Measurements from ENCODE around the gene GSS. TPM values are rescaled to one million over a fixed set of nuclear protein-coding genes. Genes with fewer than 3 reads are reported as not detected.

Gene GSS
- polyA plus RNA-seq, 3 donors = 30.4 to 52.9 (median 34.0) TPM

DNA sequence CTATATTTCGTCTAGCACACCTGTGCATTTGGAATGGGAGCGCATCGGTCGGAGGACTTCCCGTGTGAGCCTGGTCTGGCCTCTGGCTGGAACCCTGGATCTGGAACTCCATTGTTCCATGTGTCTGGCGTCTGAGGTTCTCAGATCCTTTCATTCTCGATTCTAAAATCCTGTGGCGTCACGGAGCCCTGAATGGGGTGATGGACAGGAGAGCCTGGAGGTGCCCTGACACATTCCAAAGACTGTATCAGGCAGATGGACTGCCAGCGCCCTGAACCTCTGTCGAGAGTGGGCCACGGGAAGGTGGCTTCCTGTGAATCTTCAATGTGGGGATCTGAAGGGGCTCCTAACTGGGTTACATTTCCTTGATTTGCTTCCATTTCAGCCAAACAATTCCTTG, 20.7 kb upstream of the GSS start:
- H3K27ac ChIP-seq (ENCODE audit: low read depth in 1 of 2, low read length in 2 of 2) = no peak overlapping the region
- no peaks in the 10 kb centered on the region for H3K36me3 ChIP-seq (replicated peaks in 1 of 2; ENCODE audit: control insufficient read depth in 1 of 2, insufficient read depth in 2 of 2, low read length in 2 of 2)
- intact Hi-C loops (cut with micrococcal nuclease) = no loop called here
- no peak overlapping the region for H2AFZ ChIP-seq (ENCODE audit: insufficient read depth, low read depth, low read length, poor library complexity, severe bottlenecking)
- no peaks in the 10 kb centered on the region for H3K9me3 ChIP-seq (replicated peaks in 1 of 2; ENCODE audit: control insufficient read depth in 1 of 2, insufficient read depth in 1 of 2, low read length in 2 of 2)
- H3K27ac Mint-ChIP-seq = no peak overlapping the region
- DNase-seq = no peak
- no peaks in the 10 kb centered on the region for H3K36me3 Mint-ChIP-seq
- WGBS (ENCODE audit: insufficient coverage) = 81% methylated on average over 10 of the region's 12 CpGs
- no peaks in the 10 kb centered on the region for H3K4me1 Mint-ChIP-seq
- no peak overlapping the region for H3K4me3 ChIP-seq (replicated peaks in 1 of 3; ENCODE audit: low read depth in 2 of 3, low read length in 3 of 3)
- no peaks in the 10 kb centered on the region for H3K27me3 ChIP-seq (ENCODE audit: control insufficient read depth in 2 of 2, insufficient read depth in 2 of 2, low read length in 2 of 2)
- H3K4me1 ChIP-seq (ENCODE audit: control insufficient read depth in 1 of 2, insufficient read depth in 2 of 2, low read length in 2 of 2) = no peaks in the 10 kb centered on the region
- H3K9ac ChIP-seq (ENCODE audit: insufficient read depth, low read length, poor library complexity, severe bottlenecking) = no peak overlapping the region
- no peaks in the 10 kb centered on the region for H3K9me3 Mint-ChIP-seq
- no peak overlapping the region for H3K4me3 Mint-ChIP-seq
- no peak overlapping the region for H3K4me2 ChIP-seq (replicated peaks; ENCODE audit: extremely low read depth, low read length, poor library complexity, severe bottlenecking)
- H3K79me2 ChIP-seq (ENCODE audit: insufficient read depth, low read length) = no peaks in the 10 kb centered on the region
- H4K20me1 ChIP-seq (ENCODE audit: insufficient read depth, low read length) = no peaks in the 10 kb centered on the region
- peaks cover 1 to 5% (median 4%) of the 10 kb centered on the region in 3 donors for H3K27me3 Mint-ChIP-seq (ENCODE audit: low read depth in 3 of 3)
- TF ChIP-seq, protein P1, sequence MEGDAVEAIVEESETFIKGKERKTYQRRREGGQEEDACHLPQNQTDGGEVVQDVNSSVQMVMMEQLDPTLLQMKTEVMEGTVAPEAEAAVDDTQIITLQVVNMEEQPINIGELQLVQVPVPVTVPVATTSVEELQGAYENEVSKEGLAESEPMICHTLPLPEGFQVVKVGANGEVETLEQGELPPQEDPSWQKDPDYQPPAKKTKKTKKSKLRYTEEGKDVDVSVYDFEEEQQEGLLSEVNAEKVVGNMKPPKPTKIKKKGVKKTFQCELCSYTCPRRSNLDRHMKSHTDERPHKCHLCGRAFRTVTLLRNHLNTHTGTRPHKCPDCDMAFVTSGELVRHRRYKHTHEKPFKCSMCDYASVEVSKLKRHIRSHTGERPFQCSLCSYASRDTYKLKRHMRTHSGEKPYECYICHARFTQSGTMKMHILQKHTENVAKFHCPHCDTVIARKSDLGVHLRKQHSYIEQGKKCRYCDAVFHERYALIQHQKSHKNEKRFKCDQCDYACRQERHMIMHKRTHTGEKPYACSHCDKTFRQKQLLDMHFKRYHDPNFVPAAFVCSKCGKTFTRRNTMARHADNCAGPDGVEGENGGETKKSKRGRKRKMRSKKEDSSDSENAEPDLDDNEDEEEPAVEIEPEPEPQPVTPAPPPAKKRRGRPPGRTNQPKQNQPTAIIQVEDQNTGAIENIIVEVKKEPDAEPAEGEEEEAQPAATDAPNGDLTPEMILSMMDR (IDR thresholded peaks at IDR 0.05) = no peak

DNA sequence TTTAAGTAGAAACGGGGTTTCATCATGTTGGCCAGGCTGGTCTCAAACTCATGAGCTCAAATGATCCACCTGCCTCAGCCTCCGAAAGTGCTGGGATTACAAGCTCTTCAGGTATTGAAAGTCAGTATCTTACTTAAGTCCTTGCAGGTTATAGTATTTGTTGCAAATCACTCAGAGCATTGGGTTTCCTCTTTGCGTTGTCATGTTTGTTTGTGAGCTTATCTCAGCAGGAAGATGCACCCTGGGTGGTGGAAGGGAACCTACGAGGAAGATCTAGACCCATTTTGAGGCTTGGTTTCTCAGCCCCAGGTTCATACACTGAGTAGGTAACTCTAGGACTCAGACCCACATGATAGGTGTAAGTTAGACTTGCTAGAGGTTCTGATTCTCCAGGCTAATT, 18.6 kb upstream of the GSS start:
- WGBS (ENCODE audit: insufficient coverage) = 76% methylated on average over 3 of the region's 4 CpGs
- no peak overlapping the region for H3K4me2 ChIP-seq (replicated peaks; ENCODE audit: extremely low read depth, low read length, poor library complexity, severe bottlenecking)
- no peak overlapping the region for H3K27ac ChIP-seq (ENCODE audit: low read depth in 1 of 2, low read length in 2 of 2)
- H3K4me1 Mint-ChIP-seq = no peaks in the 10 kb centered on the region
- no peaks in the 10 kb centered on the region for H3K9me3 Mint-ChIP-seq
- no peak overlapping the region for H2AFZ ChIP-seq (ENCODE audit: insufficient read depth, low read depth, low read length, poor library complexity, severe bottlenecking)
- no peaks in the 10 kb centered on the region for H3K4me1 ChIP-seq (ENCODE audit: control insufficient read depth in 1 of 2, insufficient read depth in 2 of 2, low read length in 2 of 2)
- no peak for DNase-seq
- H3K4me3 Mint-ChIP-seq = no peak overlapping the region
- H3K9ac ChIP-seq (ENCODE audit: insufficient read depth, low read length, poor library complexity, severe bottlenecking) = no peak overlapping the region
- no peaks in the 10 kb centered on the region for H3K36me3 Mint-ChIP-seq
- intact Hi-C loops (cut with micrococcal nuclease) = no loop called here
- H3K27me3 Mint-ChIP-seq (ENCODE audit: low read depth in 3 of 3) = peaks cover 1 to 5% (median 4%) of the 10 kb centered on the region in 3 donors
- no peaks in the 10 kb centered on the region for H4K20me1 ChIP-seq (ENCODE audit: insufficient read depth, low read length)
- no peak overlapping the region for H3K27ac Mint-ChIP-seq
- H3K27me3 ChIP-seq (ENCODE audit: control insufficient read depth in 2 of 2, insufficient read depth in 2 of 2, low read length in 2 of 2) = no peaks in the 10 kb centered on the region
- H3K4me3 ChIP-seq (replicated peaks in 1 of 3; ENCODE audit: low read depth in 2 of 3, low read length in 3 of 3) = no peak overlapping the region
- H3K79me2 ChIP-seq (ENCODE audit: insufficient read depth, low read length) = no peaks in the 10 kb centered on the region
- no peaks in the 10 kb centered on the region for H3K9me3 ChIP-seq (replicated peaks in 1 of 2; ENCODE audit: control insufficient read depth in 1 of 2, insufficient read depth in 1 of 2, low read length in 2 of 2)
- TF ChIP-seq, protein P1 (IDR thresholded peaks at IDR 0.05) = no peak
- no peaks in the 10 kb centered on the region for H3K36me3 ChIP-seq (replicated peaks in 1 of 2; ENCODE audit: control insufficient read depth in 1 of 2, insufficient read depth in 2 of 2, low read length in 2 of 2)

Data from CD14-positive monocyte (primary cell).